GM06990 (cell line): Measurements from ENCODE around the gene ZNF844.

Source experiments
- DNase-seq: peaks from one replicate; pipeline ENCODE4 v3.0.0-alpha.2; 2011; ENCODE audit not compliant: insufficient read length; ENCODE audit errors: extremely low read depth
- H3K27me3 ChIP-seq: replicated peaks from 2 replicates; pipeline ENCODE4 v1.6.0; 2011; ENCODE audit warnings: low read length; ENCODE audit not compliant: control insufficient read depth, insufficient read depth
- H3K36me3 ChIP-seq: 2 replicates; pipeline ENCODE4 v1.5.1; 2011; ENCODE audit warnings: low read length; ENCODE audit not compliant: control insufficient read depth, insufficient read depth
- H3K4me3 ChIP-seq: replicated peaks from 2 replicates; pipeline ENCODE4 v1.5.1; 2011; ENCODE audit warnings: low read depth, mild to moderate bottlenecking, control low read depth, low read length
- CTCF ChIP-seq: IDR thresholded peaks from 2 replicates; pipeline ENCODE4 v1.5.1; 2011; ENCODE audit warnings: low read length, control low read depth, mild to moderate bottlenecking, inconsistent platforms; ENCODE audit not compliant: insufficient read depth, poor library complexity, severe bottlenecking

The ZNF844 gene

GRCh38 chr19:12113121-12113520 is 48.6 kb downstream of the ZNF844 start:
- no peaks in the 10 kb centered on the region for H3K27me3 ChIP-seq
- H3K36me3 ChIP-seq: no peaks in the 10 kb centered on the region
- no peak for DNase-seq
- TF ChIP-seq CTCF: no peak
- H3K4me3 ChIP-seq: no peak overlapping the region

GRCh38 chr19:12117201-12117970 is 52.9 kb downstream of the ZNF844 start:
- no peaks in the 10 kb centered on the region for H3K27me3 ChIP-seq
- H3K4me3 ChIP-seq: no peak overlapping the region
- no peaks in the 10 kb centered on the region for H3K36me3 ChIP-seq
- no peak for DNase-seq
- TF ChIP-seq CTCF: no peak

- TF ChIP-seq CTCF: peak; percentile 46
- Histone ChIP-seq H3K36me3 (no peaks in the 10 kb centered on the region), H3K27me3 (no peaks in the 10 kb centered on the region), H3K4me3 (no peak overlapping the region)
- DNase-seq: no peak
These were observed 62.2 kb downstream of the ZNF844 start for GRCh38 chr19:12126707-12127106.
